Mesenchymal stem cell (in vitro differentiated cells and primary cell): ENCODE measurements around the gene TSC22D1.

Experiments
- DNase-seq: peaks from one replicate; pipeline ENCODE4 v3.0.0-alpha.2; 2013
- H2AFZ ChIP-seq: one replicate; pipeline ENCODE4 v1.6.1; 2013; ENCODE audit warnings: low read depth, mild to moderate bottlenecking, control low read depth, inconsistent platforms, low read length, moderate library complexity
- H2AK5ac ChIP-seq: 2 replicates; pipeline ENCODE4 v1.6.1; 2013; ENCODE audit warnings: low read length, moderate library complexity, mild to moderate bottlenecking, inconsistent platforms; ENCODE audit not compliant: severe bottlenecking
- H2BK120ac ChIP-seq: one replicate; pipeline ENCODE4 v1.6.1; 2013; ENCODE audit warnings: low read depth, mild to moderate bottlenecking, inconsistent platforms, low read length, moderate library complexity
- H2BK12ac ChIP-seq, 2 experiments: one replicate each; pipeline ENCODE4 v1.6.1; 2013; ENCODE audit warnings: inconsistent platforms in 2 of 2, low read length in 2 of 2, mild to moderate bottlenecking in 2 of 2, moderate library complexity in 2 of 2, control low read depth in 1 of 2
- H2BK15ac ChIP-seq: one replicate; pipeline ENCODE4 v1.6.1; 2013; ENCODE audit warnings: mild to moderate bottlenecking, low read depth, inconsistent platforms; ENCODE audit not compliant: poor library complexity, severe bottlenecking
- H2BK5ac ChIP-seq: 2 replicates; pipeline ENCODE4 v1.6.1; 2013; ENCODE audit warnings: low read depth, mild to moderate bottlenecking, low read length, control low read depth, inconsistent platforms; ENCODE audit not compliant: poor library complexity, severe bottlenecking
- H3K14ac ChIP-seq, 2 experiments: one replicate each; pipeline ENCODE4 v1.6.1; 2013; ENCODE audit warnings: inconsistent platforms in 2 of 2, low read length in 2 of 2, control low read depth in 1 of 2, mild to moderate bottlenecking in 1 of 2, moderate library complexity in 1 of 2
- H3K18ac ChIP-seq, 2 experiments: one replicate each; pipeline ENCODE4 v1.6.1; 2013; ENCODE audit warnings: inconsistent platforms in 2 of 2, low read length in 2 of 2, control low read depth in 1 of 2, low read depth in 1 of 2, mild to moderate bottlenecking in 1 of 2
- H3K23ac ChIP-seq, 2 experiments: one replicate each; pipeline ENCODE4 v1.6.1; 2013; ENCODE audit warnings: inconsistent platforms in 2 of 2, low read length in 2 of 2, mild to moderate bottlenecking in 2 of 2, moderate library complexity in 2 of 2, control low read depth in 1 of 2
- H3K27ac ChIP-seq: 2 replicates; pipeline ENCODE4 v1.5.1; 2013; ENCODE audit warnings: mild to moderate bottlenecking, moderate library complexity, low read length, control low read depth, inconsistent platforms; ENCODE audit not compliant: poor library complexity, severe bottlenecking
- H3K27me3 ChIP-seq, 2 experiments: 2 replicates each; pipeline versions ENCODE4 v1.6.1 to v1.7.0; 2013; ENCODE audit warnings: low read length in 2 of 2, mild to moderate bottlenecking in 2 of 2, moderate library complexity in 2 of 2, control low read depth in 1 of 2, inconsistent platforms in 1 of 2; ENCODE audit not compliant: control insufficient read depth in 1 of 2, insufficient read depth in 1 of 2
- H3K36me3 ChIP-seq, 2 experiments: 2 replicates each; pipeline versions ENCODE4 v1.6.1 to v1.7.0; 2013; ENCODE audit warnings: low read length in 2 of 2, control low read depth in 1 of 2, inconsistent platforms in 1 of 2, low read depth in 1 of 2, mild to moderate bottlenecking in 1 of 2; ENCODE audit not compliant: insufficient read depth in 2 of 2, control insufficient read depth in 1 of 2
- H3K4ac ChIP-seq, 2 experiments: one replicate each; pipeline ENCODE4 v1.6.1; 2013; ENCODE audit warnings: inconsistent platforms in 2 of 2, low read length in 2 of 2, mild to moderate bottlenecking in 2 of 2, moderate library complexity in 2 of 2, control low read depth in 1 of 2, low read depth in 1 of 2
- H3K4me1 ChIP-seq: 2 replicates; pipeline ENCODE4 v1.6.1; 2013; ENCODE audit warnings: low read depth, low read length, control low read depth; ENCODE audit not compliant: control insufficient read depth, insufficient read depth
- H3K4me2 ChIP-seq: 2 replicates; pipeline ENCODE4 v1.6.1; 2013; ENCODE audit warnings: low read length, mild to moderate bottlenecking, inconsistent platforms; ENCODE audit not compliant: poor library complexity, severe bottlenecking
- H3K4me3 ChIP-seq, 2 experiments: 2 replicates each; pipeline versions ENCODE4 v1.5.1 to v1.7.0; 2013; ENCODE audit warnings: low read length in 2 of 2, mild to moderate bottlenecking in 2 of 2, control low read depth in 1 of 2, low read depth in 1 of 2; ENCODE audit not compliant: insufficient read depth in 1 of 2
- H3K79me1 ChIP-seq: replicated peaks from 2 replicates; pipeline ENCODE4 v1.6.1; 2013; ENCODE audit warnings: mild to moderate bottlenecking, control low read depth, low read length, inconsistent platforms; ENCODE audit not compliant: poor library complexity, severe bottlenecking
- H3K9ac ChIP-seq: 2 replicates; pipeline ENCODE4 v1.7.0; 2013; ENCODE audit warnings: mild to moderate bottlenecking, low read length, moderate library complexity
- H3K9me3 ChIP-seq: 2 replicates; pipeline ENCODE4 v1.7.0; 2013; ENCODE audit warnings: mild to moderate bottlenecking, low read length; ENCODE audit not compliant: control insufficient read depth
- H4K8ac ChIP-seq: one replicate; pipeline ENCODE4 v1.6.1; 2013; ENCODE audit warnings: inconsistent platforms, mild to moderate bottlenecking, low read length, moderate library complexity
- H4K91ac ChIP-seq: one replicate; pipeline ENCODE4 v1.6.1; 2013; ENCODE audit warnings: mild to moderate bottlenecking, low read length, inconsistent platforms
- WGBS: methylation state at CpG from one replicate; pipeline ENCODE4 v1.1.7; 2013; ENCODE audit warnings: mixed read lengths; 5-methylcytosine and 5-hydroxymethylcytosine counted together

TSC22D1 gene

DNA sequence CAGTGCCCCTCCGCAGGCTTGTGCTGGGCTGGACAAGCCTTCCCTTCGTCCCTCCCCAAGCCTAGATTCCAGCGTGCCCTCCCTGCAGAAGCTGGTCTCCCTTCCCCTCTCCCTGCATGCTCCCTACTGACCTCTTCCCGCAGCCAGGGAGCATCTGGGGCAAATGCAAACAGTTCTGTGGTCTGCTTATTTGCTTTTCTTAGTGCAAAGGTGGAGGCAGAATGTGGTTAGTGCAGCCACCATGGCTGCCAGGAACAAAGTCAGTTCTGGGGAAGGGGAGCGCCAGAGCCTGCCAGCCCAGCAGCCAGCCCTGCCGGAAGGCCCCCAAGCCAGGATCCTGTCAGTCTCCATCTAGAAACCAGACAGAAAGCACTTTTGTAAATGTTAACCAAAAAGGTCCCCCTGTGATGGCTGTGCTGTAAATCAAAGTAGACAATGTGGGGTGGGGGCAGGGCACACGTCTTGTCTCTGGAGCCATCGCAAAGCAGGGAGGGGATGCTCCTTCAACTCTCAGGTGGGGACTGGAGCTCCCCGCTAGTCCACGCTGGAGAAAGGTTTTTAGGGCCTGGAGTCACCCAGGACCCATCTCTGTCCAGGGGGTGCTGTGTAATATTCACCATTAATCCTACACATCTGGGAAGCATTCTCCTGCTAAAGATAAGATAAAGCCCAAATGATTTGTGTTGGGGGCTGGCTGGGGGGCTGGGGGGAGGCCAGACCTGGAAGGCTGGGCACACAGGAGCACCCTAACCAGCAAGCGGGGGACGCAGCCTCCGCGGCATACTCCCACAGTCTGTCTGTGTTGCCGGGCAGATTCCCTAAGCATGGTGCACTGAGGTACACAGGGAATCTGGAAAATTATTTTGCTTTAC lies 171.6 kb downstream of the TSC22D1 start:
- H3K27me3 ChIP-seq, result peaks cover 0 to 46% of the 10 kb centered on the region in 2 experiments
- H3K4me3 ChIP-seq, result no peak overlapping the region
- no peak overlapping the region for H4K91ac ChIP-seq
- H2BK120ac ChIP-seq, result peak overlapping the region; percentile 50
- no peak for DNase-seq
- H3K14ac ChIP-seq, result no peak overlapping the region
- no peaks in the 10 kb centered on the region for H3K36me3 ChIP-seq
- no peaks in the 10 kb centered on the region for H3K79me1 ChIP-seq
- no peaks in the 10 kb centered on the region for H3K9me3 ChIP-seq
- peak overlapping the region; percentile 80 for H2BK15ac ChIP-seq
- H2AFZ ChIP-seq, result no peak overlapping the region
- peak overlapping the region in 1 of 2 experiments; percentile 76 for H3K4ac ChIP-seq
- 44% methylated on average over 15 of the region's 15 CpGs for WGBS
- no peak overlapping the region for H3K27ac ChIP-seq
- peak overlapping the region; percentile 79 for H4K8ac ChIP-seq
- H3K18ac ChIP-seq, result peak overlapping the region; percentile 17 to 71
- no peak overlapping the region for H3K9ac ChIP-seq
- no peak overlapping the region for H2BK5ac ChIP-seq
- no peak overlapping the region for H3K4me2 ChIP-seq
- peak overlapping the region; percentile 33 for H2AK5ac ChIP-seq
- peak overlapping the region; percentile 29 to 59 for H2BK12ac ChIP-seq
- no peak overlapping the region for H3K23ac ChIP-seq
- H3K4me1 ChIP-seq, result peaks cover 20% of the 10 kb centered on the region

DNA sequence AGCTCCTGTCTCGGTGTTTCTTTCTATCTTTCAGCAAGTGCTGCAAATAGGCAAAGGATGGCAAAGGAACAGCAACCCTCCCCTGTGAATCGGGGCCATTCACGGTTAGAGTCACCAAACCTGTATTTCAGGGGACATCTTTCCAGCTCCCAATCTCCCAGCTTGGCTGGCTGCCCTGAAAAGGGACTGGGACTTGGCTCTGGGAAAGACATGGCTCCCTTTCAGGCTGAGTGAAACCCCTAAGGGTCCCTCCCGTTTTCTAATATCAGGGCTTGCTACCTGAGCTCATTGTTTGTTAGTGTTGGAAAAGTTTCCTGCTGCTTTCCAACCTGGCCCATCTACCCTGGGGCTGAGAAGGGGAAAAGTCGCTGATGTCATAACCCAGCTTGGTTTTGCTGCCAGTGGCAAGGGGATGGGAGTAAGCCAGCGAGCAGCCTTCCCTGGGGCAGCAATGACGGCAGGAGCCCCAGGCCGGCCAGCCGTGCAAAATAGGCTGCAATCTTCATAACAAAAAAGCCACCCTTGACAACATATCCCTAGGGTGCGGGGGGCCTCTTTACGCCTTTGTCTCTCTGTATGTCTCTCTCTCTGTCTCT lies 172.6 kb downstream of the TSC22D1 start:
- H3K9me3 ChIP-seq, result no peaks in the 10 kb centered on the region
- H3K36me3 ChIP-seq, result no peaks in the 10 kb centered on the region
- DNase-seq, result no peak
- peak overlapping the region; percentile 37 for H2BK15ac ChIP-seq
- H3K18ac ChIP-seq, result peak overlapping the region; percentile 27 to 69
- peaks cover 21% of the 10 kb centered on the region for H3K4me1 ChIP-seq
- no peak overlapping the region for H2BK5ac ChIP-seq
- H3K4me3 ChIP-seq, result no peak overlapping the region
- H3K27ac ChIP-seq, result no peak overlapping the region
- peak overlapping the region; percentile 78 for H4K91ac ChIP-seq
- H3K4ac ChIP-seq, result peak overlapping the region in 1 of 2 experiments; percentile 73
- no peak overlapping the region for H3K23ac ChIP-seq
- H3K4me2 ChIP-seq, result peak overlapping the region; percentile 24
- H2AK5ac ChIP-seq, result no peak overlapping the region
- peak overlapping the region; percentile 59 to 73 for H2BK12ac ChIP-seq
- no peak overlapping the region for H3K14ac ChIP-seq
- H4K8ac ChIP-seq, result peak overlapping the region; percentile 71
- no peak overlapping the region for H3K9ac ChIP-seq
- no peak overlapping the region for H2BK120ac ChIP-seq
- no peaks in the 10 kb centered on the region for H3K79me1 ChIP-seq
- H2AFZ ChIP-seq, result peak overlapping the region; percentile 16
- H3K27me3 ChIP-seq, result peaks cover 0 to 45% of the 10 kb centered on the region in 2 experiments
- WGBS, result 70% methylated on average over 11 of the region's 11 CpGs

DNA sequence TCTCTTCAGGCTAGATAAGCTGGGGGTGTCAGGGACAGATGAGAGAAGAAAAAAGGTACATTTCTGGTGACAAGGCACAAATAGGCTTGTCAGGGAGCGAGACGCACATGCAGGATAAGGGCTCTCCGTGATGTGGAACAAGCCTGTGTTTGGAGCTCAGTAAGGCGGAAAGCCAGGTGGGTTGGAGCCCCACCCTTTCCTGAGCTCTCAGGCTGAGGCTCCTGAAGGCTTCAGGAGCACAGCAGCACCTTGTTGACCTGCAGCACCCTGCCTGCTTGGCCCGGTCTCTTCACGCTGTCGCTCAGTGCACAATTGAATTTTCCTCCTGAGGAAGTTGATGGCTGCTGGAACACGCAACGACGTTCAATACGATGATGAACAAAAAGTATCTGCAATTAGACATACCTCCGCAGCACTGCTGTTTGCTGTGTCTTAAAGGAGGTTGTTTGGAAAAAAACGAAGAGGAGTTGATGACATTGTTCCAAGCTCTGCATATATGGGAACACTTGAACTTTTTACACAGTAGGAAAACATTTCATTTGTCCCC lies 173.2 kb downstream of the TSC22D1 start:
- no peak overlapping the region for H2BK15ac ChIP-seq
- WGBS, result 87% methylated on average over 13 of the region's 13 CpGs
- H3K9ac ChIP-seq, result no peak overlapping the region
- H3K4ac ChIP-seq, result no peak overlapping the region
- H3K4me3 ChIP-seq, result no peak overlapping the region
- H2BK5ac ChIP-seq, result no peak overlapping the region
- no peak overlapping the region for H2BK120ac ChIP-seq
- H2AK5ac ChIP-seq, result no peak overlapping the region
- peaks cover 25% of the 10 kb centered on the region for H3K4me1 ChIP-seq
- H3K27me3 ChIP-seq, result peaks cover 0 to 45% of the 10 kb centered on the region in 2 experiments
- H2AFZ ChIP-seq, result no peak overlapping the region
- peak overlapping the region; percentile 77 for H4K91ac ChIP-seq
- no peak overlapping the region for H3K4me2 ChIP-seq
- H3K18ac ChIP-seq, result no peak overlapping the region
- H3K14ac ChIP-seq, result no peak overlapping the region
- H4K8ac ChIP-seq, result no peak overlapping the region
- no peaks in the 10 kb centered on the region for H3K9me3 ChIP-seq
- H3K23ac ChIP-seq, result no peak overlapping the region
- H3K36me3 ChIP-seq, result no peaks in the 10 kb centered on the region
- no peak for DNase-seq
- H2BK12ac ChIP-seq, result peak overlapping the region in 1 of 2 experiments; percentile 57
- H3K79me1 ChIP-seq, result no peaks in the 10 kb centered on the region
- no peak overlapping the region for H3K27ac ChIP-seq

DNA sequence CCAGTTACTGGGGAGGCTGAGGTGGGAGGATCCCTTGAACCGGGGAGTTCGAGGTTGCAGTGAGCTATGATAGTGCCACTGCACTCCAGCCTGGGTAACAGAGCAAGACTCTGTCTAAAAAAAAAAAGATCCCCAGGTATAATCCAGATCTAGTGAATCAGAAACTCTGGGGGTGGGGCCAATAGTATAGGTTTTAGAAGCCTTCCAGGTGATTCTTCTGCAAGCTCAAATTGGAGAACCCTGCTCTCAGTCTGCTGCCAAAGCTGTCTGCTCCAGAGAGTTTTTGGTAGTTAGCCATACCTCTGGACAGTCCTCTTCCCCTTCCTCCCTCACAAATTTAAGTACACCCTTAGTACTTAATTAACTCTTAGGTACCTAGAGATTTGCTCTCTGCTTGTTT lies 174.6 kb downstream of the TSC22D1 start:
- no CpG with 5 or more reads among the region's 2 CpGs for WGBS
- Histone ChIP-seq H3K4me3 (no peak overlapping the region), H3K4me1 (peaks cover 36% of the 10 kb centered on the region), H4K8ac (no peak overlapping the region), H3K9me3 (no peaks in the 10 kb centered on the region), H3K36me3 (no peaks in the 10 kb centered on the region), H3K4me2 (no peak overlapping the region), H2BK120ac (no peak overlapping the region), H3K79me1 (no peaks in the 10 kb centered on the region), H3K27ac (no peak overlapping the region), H3K14ac (no peak overlapping the region), H2BK15ac (no peak overlapping the region), H2BK5ac (no peak overlapping the region), H3K4ac (no peak overlapping the region), H2AFZ (no peak overlapping the region), H2AK5ac (no peak overlapping the region), H3K18ac (no peak overlapping the region), H4K91ac (no peak overlapping the region), H3K23ac (no peak overlapping the region), H2BK12ac (no peak overlapping the region), H3K27me3 (peaks cover 0 to 45% of the 10 kb centered on the region in 2 experiments), H3K9ac (no peak overlapping the region)
- DNase-seq, result no peak
